PFSK-1 (cell line): ENCODE measurements around the gene NUP62.

Experiments used
- FOXP2 ChIP-seq: optimal IDR thresholded peaks from 2 replicates; pipeline ENCODE3; 2011; ENCODE audit warnings: borderline replicate concordance, control low read depth, inconsistent platforms; ENCODE audit not compliant: insufficient read depth; ENCODE audit errors: extremely low read length, extremely low read depth
- POLR2AphosphoS5 ChIP-seq: IDR thresholded peaks from 2 replicates; pipeline ENCODE4 v1.6.1; 2012; ENCODE audit warnings: low read depth, mild to moderate bottlenecking, control low read depth, low read length, moderate library complexity
- SIN3A ChIP-seq: IDR thresholded peaks from 2 replicates; pipeline ENCODE4 v1.6.1; 2012; ENCODE audit warnings: mild to moderate bottlenecking, low read length, moderate library complexity, borderline replicate concordance; ENCODE audit not compliant: insufficient read depth
- TAF1 ChIP-seq: IDR thresholded peaks from 2 replicates; pipeline ENCODE4 v1.6.1; 2012; ENCODE audit warnings: low read length, control low read depth, borderline replicate concordance; ENCODE audit not compliant: insufficient read depth
- TF ChIP-seq, protein P1 (sequence below), 2 experiments: IDR thresholded peaks; 2 replicates each; pipeline versions ENCODE4 v1.6.1 to v1.8.0; 2011 to 2012; ENCODE audit warnings: low read depth in 2 of 2, low read length in 2 of 2, control low read depth in 1 of 2, inconsistent platforms in 1 of 2, mild to moderate bottlenecking in 1 of 2, moderate library complexity in 1 of 2; ENCODE audit not compliant: insufficient read depth in 1 of 2

NUP62 gene

DNA sequence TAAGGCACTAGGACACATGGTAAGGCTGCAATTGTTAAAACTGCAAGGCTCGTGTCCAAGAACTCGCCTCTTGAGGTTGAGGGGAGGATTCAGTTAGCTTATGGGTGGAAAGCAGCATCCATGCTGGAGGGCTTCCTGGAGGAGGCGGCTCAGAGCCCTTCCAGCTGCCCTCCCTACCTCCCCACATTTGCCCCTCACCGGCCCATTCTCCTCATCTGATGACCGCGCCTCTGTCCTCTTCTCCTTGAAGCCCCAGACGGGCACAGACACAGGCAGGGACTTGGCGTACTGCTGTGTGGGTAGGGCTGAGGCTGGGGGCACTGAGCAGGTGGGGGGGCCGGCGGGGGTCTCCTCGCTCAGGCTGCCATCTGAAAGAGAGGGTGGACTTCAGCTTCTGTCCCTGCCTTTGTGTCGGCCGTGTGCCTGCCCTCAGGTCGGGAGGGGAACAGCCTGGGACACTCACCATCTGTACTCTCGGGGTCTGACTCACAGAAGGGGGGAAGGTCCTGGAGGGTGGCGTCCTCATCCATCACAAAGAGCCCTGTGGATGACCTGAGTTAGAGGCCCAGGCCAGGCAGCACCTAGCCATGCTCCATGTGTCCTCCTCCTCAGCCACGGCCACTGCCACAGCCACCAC is 57.8 kb downstream of the NUP62 start:
- TF ChIP-seq TAF1 (no peak), FOXP2 (no peak)

- TF ChIP-seq POLR2AphosphoS5 (no peak), SIN3A (no peak), FOXP2 (no peak), TAF1 (no peak)
- TF ChIP-seq, protein P1, sequence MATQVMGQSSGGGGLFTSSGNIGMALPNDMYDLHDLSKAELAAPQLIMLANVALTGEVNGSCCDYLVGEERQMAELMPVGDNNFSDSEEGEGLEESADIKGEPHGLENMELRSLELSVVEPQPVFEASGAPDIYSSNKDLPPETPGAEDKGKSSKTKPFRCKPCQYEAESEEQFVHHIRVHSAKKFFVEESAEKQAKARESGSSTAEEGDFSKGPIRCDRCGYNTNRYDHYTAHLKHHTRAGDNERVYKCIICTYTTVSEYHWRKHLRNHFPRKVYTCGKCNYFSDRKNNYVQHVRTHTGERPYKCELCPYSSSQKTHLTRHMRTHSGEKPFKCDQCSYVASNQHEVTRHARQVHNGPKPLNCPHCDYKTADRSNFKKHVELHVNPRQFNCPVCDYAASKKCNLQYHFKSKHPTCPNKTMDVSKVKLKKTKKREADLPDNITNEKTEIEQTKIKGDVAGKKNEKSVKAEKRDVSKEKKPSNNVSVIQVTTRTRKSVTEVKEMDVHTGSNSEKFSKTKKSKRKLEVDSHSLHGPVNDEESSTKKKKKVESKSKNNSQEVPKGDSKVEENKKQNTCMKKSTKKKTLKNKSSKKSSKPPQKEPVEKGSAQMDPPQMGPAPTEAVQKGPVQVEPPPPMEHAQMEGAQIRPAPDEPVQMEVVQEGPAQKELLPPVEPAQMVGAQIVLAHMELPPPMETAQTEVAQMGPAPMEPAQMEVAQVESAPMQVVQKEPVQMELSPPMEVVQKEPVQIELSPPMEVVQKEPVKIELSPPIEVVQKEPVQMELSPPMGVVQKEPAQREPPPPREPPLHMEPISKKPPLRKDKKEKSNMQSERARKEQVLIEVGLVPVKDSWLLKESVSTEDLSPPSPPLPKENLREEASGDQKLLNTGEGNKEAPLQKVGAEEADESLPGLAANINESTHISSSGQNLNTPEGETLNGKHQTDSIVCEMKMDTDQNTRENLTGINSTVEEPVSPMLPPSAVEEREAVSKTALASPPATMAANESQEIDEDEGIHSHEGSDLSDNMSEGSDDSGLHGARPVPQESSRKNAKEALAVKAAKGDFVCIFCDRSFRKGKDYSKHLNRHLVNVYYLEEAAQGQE (IDR thresholded peaks at IDR 0.05; ENCODE audit: insufficient read depth in 1 of 2, low read depth in 2 of 2, low read length in 2 of 2) = no peak
These were observed 58.9 kb downstream of the NUP62 start for GRCh38 chr19:49870309-49870901.

GRCh38 chr19:49869484-49870308 is 59.6 kb downstream of the NUP62 start:
- TF ChIP-seq TAF1 (no peak; the same call in 1 of the 2 replicates), SIN3A (no peak), POLR2AphosphoS5 (peak; percentile 64), FOXP2 (peak; percentile 82)
- TF ChIP-seq, protein P1 (IDR thresholded peaks at IDR 0.05; ENCODE audit: insufficient read depth in 1 of 2, low read depth in 2 of 2, low read length in 2 of 2) = peak in 1 of 2 experiments; percentile 46; a peak in 1 of 4 replicates

- TF ChIP-seq SIN3A = no peak
- no peak for TF ChIP-seq TAF1
- TF ChIP-seq, protein P1 (IDR thresholded peaks at IDR 0.05; ENCODE audit: insufficient read depth in 1 of 2, low read depth in 2 of 2, low read length in 2 of 2) = no peak
- no peak for TF ChIP-seq FOXP2
- TF ChIP-seq POLR2AphosphoS5 = no peak; the same call in 1 of the 2 replicates
These were observed 60.3 kb downstream of the NUP62 start for GRCh38 chr19:49869009-49869483.

DNA sequence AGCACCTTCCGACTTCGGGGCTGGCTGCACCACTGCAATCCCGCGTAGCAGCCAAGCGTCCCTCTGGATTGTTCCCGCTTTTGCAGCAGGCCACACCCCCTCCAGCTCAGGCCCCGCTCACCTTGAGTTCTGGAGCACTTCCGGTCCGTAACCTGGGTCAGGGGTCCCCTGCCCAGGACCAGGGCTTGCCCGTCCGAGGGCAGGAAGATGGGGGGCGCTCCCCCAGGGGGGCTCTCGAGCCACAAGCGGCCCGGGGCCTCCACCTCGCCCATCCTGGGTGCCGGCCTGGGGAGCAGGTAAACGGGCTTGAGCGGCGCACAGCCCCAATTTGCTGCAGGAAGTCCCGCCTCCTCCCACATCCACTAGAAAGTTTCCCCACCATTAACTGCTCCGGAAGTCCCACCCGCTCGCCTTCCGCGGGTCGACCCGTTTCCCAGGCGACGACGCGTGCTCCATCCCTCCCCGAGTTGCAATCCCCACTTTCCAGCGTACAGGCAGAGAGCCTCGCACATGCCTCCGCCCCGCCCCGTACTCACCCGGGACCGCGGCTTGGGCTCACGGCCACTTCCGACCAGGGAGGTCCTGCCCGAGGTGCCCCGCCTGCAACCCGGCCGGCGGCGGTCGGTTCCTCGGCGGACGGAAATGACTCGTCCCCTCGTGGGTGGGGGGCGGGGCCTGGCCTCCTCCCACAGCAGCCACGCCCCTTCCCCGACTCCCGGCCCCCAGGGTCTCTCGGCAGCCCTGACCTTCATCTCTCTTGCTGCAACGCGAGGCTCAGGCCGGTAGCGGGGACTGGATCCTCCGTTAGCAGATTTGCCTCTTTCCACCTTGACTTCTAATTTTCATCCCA is 62.1 kb downstream of the NUP62 start, which contains the start of gene PNKP:
PNKP (minus strand) TSS at position 644 of the 850 bp plus-strand sequence; CDS start at position 272, 372 bp downstream.
- TF ChIP-seq POLR2AphosphoS5 = peak; percentile 79
- TF ChIP-seq FOXP2 = peak; percentile 55
- peak; percentile 61; the same call in 1 of the 2 replicates for TF ChIP-seq TAF1
- TF ChIP-seq, protein P1 (IDR thresholded peaks at IDR 0.05; ENCODE audit: insufficient read depth in 1 of 2, low read depth in 2 of 2, low read length in 2 of 2) = peak in 1 of 2 experiments; percentile 10; a peak in 1 of 4 replicates
- TF ChIP-seq SIN3A = peak; percentile 46; the same call in 1 of the 2 replicates
